ENCODE measurements around the gene PLEKHA7.

- TF ChIP-seq ETV6 (CRISPR knock-in tag; IDR thresholded peaks at IDR 0.05) = no peak
- no peak for TF ChIP-seq CTCF (IDR thresholded peaks at IDR 0.05)
- TF ChIP-seq TEAD1 (CRISPR knock-in tag; IDR thresholded peaks at IDR 0.05) = no peak
- TF ChIP-seq, protein P1, sequence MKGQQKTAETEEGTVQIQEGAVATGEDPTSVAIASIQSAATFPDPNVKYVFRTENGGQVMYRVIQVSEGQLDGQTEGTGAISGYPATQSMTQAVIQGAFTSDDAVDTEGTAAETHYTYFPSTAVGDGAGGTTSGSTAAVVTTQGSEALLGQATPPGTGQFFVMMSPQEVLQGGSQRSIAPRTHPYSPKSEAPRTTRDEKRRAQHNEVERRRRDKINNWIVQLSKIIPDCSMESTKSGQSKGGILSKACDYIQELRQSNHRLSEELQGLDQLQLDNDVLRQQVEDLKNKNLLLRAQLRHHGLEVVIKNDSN (CRISPR knock-in tag; IDR thresholded peaks at IDR 0.05) = no peak
- TF ChIP-seq ZNF512 (CRISPR knock-in tag; IDR thresholded peaks at IDR 0.05; ENCODE audit: borderline replicate concordance) = no peak
- no peak for TF ChIP-seq SP1 (CRISPR knock-in tag; conservative IDR thresholded peaks at IDR 0.05)
- TF ChIP-seq, protein P2, sequence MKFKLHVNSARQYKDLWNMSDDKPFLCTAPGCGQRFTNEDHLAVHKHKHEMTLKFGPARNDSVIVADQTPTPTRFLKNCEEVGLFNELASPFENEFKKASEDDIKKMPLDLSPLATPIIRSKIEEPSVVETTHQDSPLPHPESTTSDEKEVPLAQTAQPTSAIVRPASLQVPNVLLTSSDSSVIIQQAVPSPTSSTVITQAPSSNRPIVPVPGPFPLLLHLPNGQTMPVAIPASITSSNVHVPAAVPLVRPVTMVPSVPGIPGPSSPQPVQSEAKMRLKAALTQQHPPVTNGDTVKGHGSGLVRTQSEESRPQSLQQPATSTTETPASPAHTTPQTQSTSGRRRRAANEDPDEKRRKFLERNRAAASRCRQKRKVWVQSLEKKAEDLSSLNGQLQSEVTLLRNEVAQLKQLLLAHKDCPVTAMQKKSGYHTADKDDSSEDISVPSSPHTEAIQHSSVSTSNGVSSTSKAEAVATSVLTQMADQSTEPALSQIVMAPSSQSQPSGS (CRISPR knock-in tag; IDR thresholded peaks at IDR 0.05; ENCODE audit: borderline replicate concordance, low read depth) = no peak
These were observed 182.7 kb downstream of the PLEKHA7 start for GRCh38 chr11:16831316-16832192.

Data from WTC11 (cell line).